ENCODE results near the gene ARL11.

GRCh38 chr13:49657241-49657641 lies 28.9 kb downstream of the ARL11 start:
- no peak for TF ChIP-seq CTCF (IDR thresholded peaks at IDR 0.05)
- TF ChIP-seq POLR2A (IDR thresholded peaks at IDR 0.05): no peak

Measured in vagina (tissue), 2 donors.